ENCODE measurements around the gene SMYD5. TPM values are rescaled to one million over a fixed set of nuclear protein-coding genes. Genes with fewer than 3 reads are reported as not detected.

Gene SMYD5
- total RNA-seq, 4 donors from 2014 or later, result 14.4 to 18.1 (median 16.2) TPM

DNA sequence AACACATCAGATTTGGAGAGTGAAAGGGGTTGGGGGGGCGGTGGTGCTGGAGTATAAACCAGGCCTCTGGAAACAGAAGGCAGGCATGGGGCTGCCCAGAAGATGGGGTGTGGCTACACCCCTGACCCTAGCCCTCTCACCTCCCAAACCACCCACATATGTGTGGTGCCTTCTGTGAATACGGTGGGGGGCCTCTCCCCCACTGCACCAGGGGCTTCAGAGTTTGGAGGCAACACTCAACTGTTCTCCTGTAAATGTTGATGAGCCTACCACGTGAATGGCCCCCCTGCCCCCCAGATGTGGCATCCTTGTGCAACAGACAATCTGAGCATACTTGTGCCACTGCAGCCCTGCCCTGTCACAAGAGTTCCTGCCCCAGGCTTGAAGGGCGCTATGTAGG, 50.7 kb downstream of the SMYD5 start:
- DNase-seq, result no peak
- WGBS, 2 donors, result 88 to 93% methylated on average over 3 to 4 of the region's 4 CpGs
- H3K4me3 ChIP-seq (replicated peaks in 1 of 3), result no peak overlapping the region
- no peak overlapping the region for H3K27ac ChIP-seq
- H3K9me3 ChIP-seq, result no peaks in the 10 kb centered on the region
- intact Hi-C loops (cut with DNase I), result no loop called here
- TF ChIP-seq CTCF (IDR thresholded peaks at IDR 0.05) (no peak), POLR2A (IDR thresholded peaks at IDR 0.05) (no peak)
- H3K36me3 ChIP-seq, result no peaks in the 10 kb centered on the region
- no peaks in the 10 kb centered on the region for H3K27me3 ChIP-seq
- H3K4me1 ChIP-seq, result peaks cover 6 to 10% of the 10 kb centered on the region in 2 donors

DNA sequence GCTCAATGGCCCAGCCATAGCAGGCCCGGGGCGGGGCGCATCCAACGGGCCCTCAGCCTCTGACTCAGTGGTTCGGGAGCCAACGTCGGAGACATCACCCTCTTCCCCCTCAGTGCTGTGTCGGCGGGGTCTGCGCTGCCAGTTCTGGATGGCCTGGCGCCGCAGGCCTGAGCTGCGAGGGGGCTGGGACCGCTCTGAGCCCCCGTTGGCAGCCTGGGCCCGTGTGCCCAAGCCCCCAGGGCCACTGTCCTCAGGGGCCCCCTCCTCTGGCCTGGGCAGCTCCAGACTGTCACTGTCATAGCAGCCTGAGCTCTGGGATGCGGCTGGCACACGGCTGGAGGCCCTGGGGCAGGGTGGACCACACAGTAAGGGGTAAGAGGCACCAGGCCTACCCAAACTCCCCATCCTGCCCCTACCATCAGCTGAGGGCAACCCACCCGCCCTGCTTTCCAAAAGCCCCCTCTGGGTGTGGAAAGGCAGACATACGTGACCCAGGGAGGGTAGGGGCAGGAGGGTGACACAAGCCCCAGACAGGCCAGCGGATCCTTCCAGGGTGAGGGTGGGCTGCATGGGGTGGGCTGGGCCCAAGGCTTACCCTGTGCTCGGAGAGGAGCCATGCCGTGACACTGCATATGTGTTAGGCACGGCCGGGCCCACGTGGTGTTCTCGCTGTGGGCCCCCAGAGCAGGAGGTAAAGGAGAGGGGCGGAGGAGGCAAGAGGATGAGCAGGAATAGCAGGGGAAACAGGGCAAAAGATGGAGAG, 51.4 kb downstream of the SMYD5 start:
- Histone ChIP-seq H3K36me3 (no peaks in the 10 kb centered on the region), H3K4me1 (peaks cover 6 to 10% of the 10 kb centered on the region in 2 donors), H3K9me3 (no peaks in the 10 kb centered on the region), H3K27ac (no peak overlapping the region), H3K4me3 (replicated peaks in 1 of 3) (no peak overlapping the region), H3K27me3 (no peaks in the 10 kb centered on the region)
- TF ChIP-seq CTCF (IDR thresholded peaks at IDR 0.05) (no peak), POLR2A (IDR thresholded peaks at IDR 0.05) (no peak)
- DNase-seq, result no peak
- intact Hi-C loops (cut with DNase I), result no loop called here
- 87 to 98% methylated on average over 10 to 13 of the region's 28 CpGs for WGBS, 2 donors

GRCh38 chr2:73266061-73266901, 52.2 kb downstream of the SMYD5 start:
- no peak overlapping the region for H3K27ac ChIP-seq

GRCh38 chr2:73267008-73267407, 53.0 kb downstream of the SMYD5 start:
- Histone ChIP-seq H3K27ac (no peak overlapping the region), H3K4me3 (replicated peaks in 1 of 3) (no peak overlapping the region), H3K36me3 (no peaks in the 10 kb centered on the region), H3K27me3 (no peaks in the 10 kb centered on the region), H3K9me3 (no peaks in the 10 kb centered on the region), H3K4me1 (peaks cover 6 to 10% of the 10 kb centered on the region in 2 donors)
- no peak for DNase-seq
- intact Hi-C loops (cut with DNase I), result no loop called here
- WGBS, 2 donors, result 99 to 100% methylated on average over 4 of the region's 4 CpGs
- TF ChIP-seq POLR2A (IDR thresholded peaks at IDR 0.05), result no peak
- no peak for TF ChIP-seq CTCF (IDR thresholded peaks at IDR 0.05)

More at GRCh38 chr2:73266061-73266901, 52.2 kb downstream of the SMYD5 start:
- H3K36me3 ChIP-seq, result no peaks in the 10 kb centered on the region
- no peaks in the 10 kb centered on the region for H3K27me3 ChIP-seq
- H3K4me3 ChIP-seq (replicated peaks in 1 of 3), result no peak overlapping the region
- 91 to 92% methylated on average over 14 to 26 of the region's 26 CpGs for WGBS, 2 donors
- no peaks in the 10 kb centered on the region for H3K9me3 ChIP-seq
- DNase-seq, result no peak
- H3K4me1 ChIP-seq, result peaks cover 6 to 10% of the 10 kb centered on the region in 2 donors
- TF ChIP-seq POLR2A (IDR thresholded peaks at IDR 0.05) (no peak), CTCF (IDR thresholded peaks at IDR 0.05) (no peak)
- intact Hi-C loops (cut with DNase I), result no loop called here
